Mesothelial cell of epicardium (in vitro differentiated cells): ENCODE results near the gene GATB. TPM values are rescaled to one million over a fixed set of nuclear protein-coding genes. Genes with fewer than 3 reads are reported as not detected.

Experiments used
- DNase-seq, 2 experiments: peaks; one replicate each; pipeline ENCODE4 v3.0.0; 2021; ENCODE audit warnings: low spot score in 2 of 2; ENCODE audit not compliant: unreplicated experiment in 2 of 2
- H3K27ac Mint-ChIP-seq: 2 replicates; pipeline ENCODE4 v1.8.0; 2021; ENCODE audit warnings: mixed read lengths
- H3K27me3 Mint-ChIP-seq: 2 replicates; pipeline ENCODE4 v1.8.0; 2021; ENCODE audit warnings: low read depth, mixed read lengths
- H3K36me3 Mint-ChIP-seq: 2 replicates; pipeline ENCODE4 v1.8.0; 2021; ENCODE audit warnings: mixed read lengths
- H3K4me1 Mint-ChIP-seq: 2 replicates; pipeline ENCODE4 v1.8.0; 2021; ENCODE audit warnings: mixed read lengths
- H3K4me3 Mint-ChIP-seq: 2 replicates; pipeline ENCODE4 v1.8.0; 2021; ENCODE audit warnings: mild to moderate bottlenecking, moderate library complexity, mixed read lengths
- H3K9me3 Mint-ChIP-seq: 2 replicates; pipeline ENCODE4 v1.8.0; 2021; ENCODE audit warnings: mixed read lengths
- CTCF ChIP-seq: fragments of 200-600 bp; sonication (generic); IDR thresholded peaks from one replicate; pipeline ENCODE4 v1.5.0; 2021; ENCODE audit warnings: antibody characterized with exemption; ENCODE audit not compliant: unreplicated experiment
- total RNA-seq: library from RNA; stranded (reverse); gene quantifications from 3 replicates; pipeline ENCODE4 v1.2.1, GENCODE V29; 2021

GATB gene
- total RNA-seq, 1 donor from 2014 or later: 24.5 TPM

GRCh38 chr4:151646322-151646721 lies 114.5 kb downstream of the GATB start:
- Mint-ChIP-seq H3K9me3 (no peaks in the 10 kb centered on the region), H3K27ac (no peak overlapping the region), H3K4me3 (no peak overlapping the region), H3K36me3 (peaks cover 2% of the 10 kb centered on the region), H3K4me1 (no peaks in the 10 kb centered on the region), H3K27me3 (peaks cover 4% of the 10 kb centered on the region)
- no peak for TF ChIP-seq CTCF
- no peak for DNase-seq

- Mint-ChIP-seq H3K27ac (no peak overlapping the region), H3K4me3 (no peak overlapping the region), H3K36me3 (peaks cover 2% of the 10 kb centered on the region), H3K4me1 (no peaks in the 10 kb centered on the region), H3K27me3 (peaks cover 4% of the 10 kb centered on the region), H3K9me3 (no peaks in the 10 kb centered on the region)
- no peak for DNase-seq
- TF ChIP-seq CTCF: no peak
Observed at GRCh38 chr4:151644622-151645021, 116.2 kb downstream of the GATB start.

GRCh38 chr4:151643564-151643963 lies 117.2 kb downstream of the GATB start:
- H3K27me3 Mint-ChIP-seq: peaks cover 4% of the 10 kb centered on the region

GRCh38 chr4:151641983-151642382 lies 118.8 kb downstream of the GATB start:
- Mint-ChIP-seq H3K9me3 (no peaks in the 10 kb centered on the region), H3K27me3 (peaks cover 4% of the 10 kb centered on the region), H3K36me3 (peaks cover 2% of the 10 kb centered on the region), H3K27ac (no peak overlapping the region), H3K4me3 (no peak overlapping the region), H3K4me1 (peaks cover 13% of the 10 kb centered on the region)
- no peak for DNase-seq
- no peak for TF ChIP-seq CTCF

More at GRCh38 chr4:151643564-151643963, 117.2 kb downstream of the GATB start:
- no peak overlapping the region for H3K27ac Mint-ChIP-seq
- TF ChIP-seq CTCF: no peak
- DNase-seq: no peak
- H3K9me3 Mint-ChIP-seq: no peaks in the 10 kb centered on the region
- H3K4me3 Mint-ChIP-seq: no peak overlapping the region
- H3K36me3 Mint-ChIP-seq: peaks cover 2% of the 10 kb centered on the region
- H3K4me1 Mint-ChIP-seq: no peaks in the 10 kb centered on the region

GRCh38 chr4:151641167-151641566 lies 119.6 kb downstream of the GATB start:
- no peak for DNase-seq
- peaks cover 3% of the 10 kb centered on the region for H3K9me3 Mint-ChIP-seq
- no peaks in the 10 kb centered on the region for H3K36me3 Mint-ChIP-seq
- no peak for TF ChIP-seq CTCF
- H3K4me3 Mint-ChIP-seq: no peak overlapping the region
- peaks cover 13% of the 10 kb centered on the region for H3K4me1 Mint-ChIP-seq
- peaks cover 4% of the 10 kb centered on the region for H3K27me3 Mint-ChIP-seq
- H3K27ac Mint-ChIP-seq: no peak overlapping the region

- DNase-seq: no peak
- peaks cover 5% of the 10 kb centered on the region for H3K9me3 Mint-ChIP-seq
- no peak overlapping the region for H3K4me3 Mint-ChIP-seq
- TF ChIP-seq CTCF: no peak
- H3K27me3 Mint-ChIP-seq: no peaks in the 10 kb centered on the region
- H3K27ac Mint-ChIP-seq: no peak overlapping the region
- peaks cover 13% of the 10 kb centered on the region for H3K4me1 Mint-ChIP-seq
- H3K36me3 Mint-ChIP-seq: peaks cover 5% of the 10 kb centered on the region
Observed at GRCh38 chr4:151640381-151640780, 120.4 kb downstream of the GATB start.
